T-helper 2 cell treated with Interferon-gamma antibody and Interleukin-4, amounts not matched to agents 100 ng/mL and 5 ng/mL, for 36 hours (primary cell): ENCODE measurements around the gene ADCY2. TPM values are rescaled to one million over a fixed set of nuclear protein-coding genes. Genes with fewer than 3 reads are reported as not detected.

Experiments
- intact Hi-C: fragments of 100-400 bp; cut with micrococcal nuclease; formaldehyde crosslinking; loops from one replicate; pipeline ENCODE4 v1.15.1; 2023
- total RNA-seq: library from RNA; stranded (reverse); gene quantifications from 2 replicates; pipeline ENCODE4 v1.2.3, GENCODE V29; 2022

The ADCY2 gene
- total RNA-seq, 1 donor from 2014 or later, result not detected

GRCh38 chr5:7662289-7662688 lies 266.4 kb downstream of the ADCY2 start:
- intact Hi-C loops, result no loop called here

GRCh38 chr5:7663808-7664207 lies 267.9 kb downstream of the ADCY2 start:
- intact Hi-C loops, result no loop called here

GRCh38 chr5:7664208-7664607 lies 268.3 kb downstream of the ADCY2 start:
- intact Hi-C loops, result no loop called here

- intact Hi-C loops, result no loop called here
These were observed 271.4 kb downstream of the ADCY2 start for GRCh38 chr5:7667216-7667767.

- intact Hi-C loops, result no loop called here
These were observed 272.2 kb downstream of the ADCY2 start for GRCh38 chr5:7668161-7668560.

- intact Hi-C loops, result no loop called here
These were observed 272.7 kb downstream of the ADCY2 start for GRCh38 chr5:7668627-7669026.

- intact Hi-C loops, result no loop called here
These were observed 275.5 kb downstream of the ADCY2 start for GRCh38 chr5:7671381-7671993.

- intact Hi-C loops, result no loop called here
These were observed 277.7 kb downstream of the ADCY2 start for GRCh38 chr5:7673658-7674057.

GRCh38 chr5:7676455-7676854 lies 280.5 kb downstream of the ADCY2 start:
- intact Hi-C loops, result no loop called here

- intact Hi-C loops, result no loop called here
These were observed 282.1 kb downstream of the ADCY2 start for GRCh38 chr5:7678030-7678429.

GRCh38 chr5:7679663-7680062 lies 283.7 kb downstream of the ADCY2 start:
- intact Hi-C loops, result no loop called here

GRCh38 chr5:7680260-7680659 lies 284.3 kb downstream of the ADCY2 start:
- intact Hi-C loops, result no loop called here

- intact Hi-C loops, result no loop called here
These were observed 286.4 kb downstream of the ADCY2 start for GRCh38 chr5:7682379-7682778.

- intact Hi-C loops, result no loop called here
These were observed 287.8 kb downstream of the ADCY2 start for GRCh38 chr5:7683753-7684152.

- intact Hi-C loops, result no loop called here
These were observed 288.9 kb downstream of the ADCY2 start for GRCh38 chr5:7684826-7685225.

GRCh38 chr5:7686794-7687193 lies 290.9 kb downstream of the ADCY2 start:
- intact Hi-C loops, result no loop called here

- intact Hi-C loops, result no loop called here
These were observed 294.6 kb downstream of the ADCY2 start for GRCh38 chr5:7690557-7690956.

GRCh38 chr5:7705261-7705660 lies 309.3 kb downstream of the ADCY2 start:
- intact Hi-C loops, result no loop called here

- intact Hi-C loops, result no loop called here
These were observed 309.8 kb downstream of the ADCY2 start for GRCh38 chr5:7705736-7706135.

GRCh38 chr5:7706256-7706655 lies 310.3 kb downstream of the ADCY2 start:
- intact Hi-C loops, result no loop called here

GRCh38 chr5:7714119-7714518 lies 318.2 kb downstream of the ADCY2 start:
- intact Hi-C loops, result no loop called here

- intact Hi-C loops, result no loop called here
These were observed 318.8 kb downstream of the ADCY2 start for GRCh38 chr5:7714697-7715096.

- intact Hi-C loops, result no loop called here
These were observed 321.8 kb downstream of the ADCY2 start for GRCh38 chr5:7717691-7718090.

GRCh38 chr5:7728076-7728475 lies 332.1 kb downstream of the ADCY2 start:
- intact Hi-C loops, result no loop called here
